NCI-H446 treated with DMSO at 0.1 percent for 48 hours (cell line): ENCODE data around the gene MRPL53.
"Not testable (repeated sequence)": the region's sequence is repeated elsewhere in the genome, so short reads cannot be mapped to it uniquely, and the experiment has no call there.

ENCODE experiments used
- DNase-seq: peaks from one replicate; lab custom pipeline; 2025; lab: John Stamatoyannopoulos, UW

MRPL53 gene

GRCh38 chr2:74482801-74483674, 10.6 kb upstream of the MRPL53 start, which contains the start of the genes CCDC142 and TTC31:
Gene CCDC142, minus strand, starts transcription at chr2:74482998. Its CDS starts 161 bp downstream, at chr2:74482837.
Gene TTC31, plus strand, starts transcription at chr2:74483081. Its CDS starts 15 bp downstream, at chr2:74483096.
- peak; percentile 80 for DNase-seq

DNA sequence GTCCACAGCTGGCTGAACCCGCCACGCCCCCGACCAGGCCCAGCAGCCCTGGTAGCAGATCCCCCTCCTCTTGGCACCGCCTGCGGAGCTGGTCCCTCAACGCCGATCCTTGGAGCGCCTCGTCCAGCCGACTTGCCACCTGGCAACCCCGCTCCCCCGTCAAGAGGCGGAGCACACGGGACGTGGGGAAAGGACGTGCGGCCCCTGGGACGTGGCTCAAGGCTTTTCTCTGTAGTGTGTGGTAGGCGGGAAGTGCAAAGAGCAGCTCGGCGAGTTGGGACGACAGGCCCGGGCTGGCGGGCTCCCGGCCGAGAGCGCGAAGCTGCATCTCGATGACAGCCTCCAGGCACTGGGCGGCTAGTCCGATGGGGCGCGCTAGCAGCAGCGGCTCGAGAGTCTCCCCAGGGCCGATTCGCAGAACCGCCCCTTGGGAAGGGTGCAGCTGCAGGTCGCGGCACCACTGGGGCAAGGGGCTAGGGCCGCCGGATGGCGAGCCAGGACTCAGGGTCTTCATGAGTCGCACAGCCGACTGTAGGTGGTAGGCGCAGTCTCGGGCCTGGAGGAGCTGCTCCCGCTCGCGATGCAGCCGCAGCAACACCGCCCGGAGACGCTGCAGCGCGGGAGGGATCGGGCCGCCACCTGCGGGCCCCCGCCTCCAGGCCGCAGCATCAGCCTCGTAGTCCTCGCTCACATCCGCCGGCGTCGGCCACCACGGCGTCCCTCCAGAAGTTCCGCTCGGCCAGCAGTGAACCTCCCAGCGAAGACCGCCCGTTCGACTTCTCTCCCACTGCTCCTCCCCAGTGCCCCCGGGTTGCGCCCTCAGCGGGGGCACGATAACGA, 9.7 kb upstream of the MRPL53 start:
- no peak for DNase-seq

GRCh38 chr2:74481431-74481830, 9.0 kb upstream of the MRPL53 start:
- DNase-seq: no peak

GRCh38 chr2:74474899-74475298, 2.4 kb upstream of the MRPL53 start:
- DNase-seq: no peak

DNA sequence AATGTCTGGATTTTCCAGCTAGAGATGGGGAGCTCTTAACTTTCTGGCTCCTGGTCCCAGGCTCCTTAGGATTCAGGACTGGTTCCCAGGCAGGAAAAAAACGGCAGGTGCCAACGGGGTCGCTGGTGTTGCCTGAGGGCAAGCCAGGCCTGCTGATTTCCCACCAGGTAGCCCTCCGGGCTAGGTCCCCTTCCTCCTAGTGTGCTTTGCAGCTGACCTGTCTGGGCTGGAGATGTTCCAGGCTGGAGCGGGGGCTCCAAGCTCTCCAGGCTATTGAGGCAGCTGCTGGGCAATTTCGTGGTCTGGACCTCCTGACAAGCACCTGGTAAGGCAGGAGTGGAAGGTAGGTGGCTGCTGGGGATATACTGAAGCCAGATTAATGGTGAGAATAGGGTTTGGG, 2.0 kb upstream of the MRPL53 start:
- DNase-seq: no peak

- DNase-seq: no peak
Observed at GRCh38 chr2:74472945-74473258, 422 bp upstream of the MRPL53 start.

GRCh38 chr2:74471332-74472065, 981 bp downstream of the MRPL53 start:
- no peak for DNase-seq

- DNase-seq: not testable (repeated sequence)
Observed at GRCh38 chr2:74470742-74471141, 1.7 kb downstream of the MRPL53 start.

- no peak for DNase-seq
Observed at GRCh38 chr2:74464406-74464805, 8.1 kb downstream of the MRPL53 start.

GRCh38 chr2:74462786-74463105, 9.7 kb downstream of the MRPL53 start:
- DNase-seq: no peak

DNA sequence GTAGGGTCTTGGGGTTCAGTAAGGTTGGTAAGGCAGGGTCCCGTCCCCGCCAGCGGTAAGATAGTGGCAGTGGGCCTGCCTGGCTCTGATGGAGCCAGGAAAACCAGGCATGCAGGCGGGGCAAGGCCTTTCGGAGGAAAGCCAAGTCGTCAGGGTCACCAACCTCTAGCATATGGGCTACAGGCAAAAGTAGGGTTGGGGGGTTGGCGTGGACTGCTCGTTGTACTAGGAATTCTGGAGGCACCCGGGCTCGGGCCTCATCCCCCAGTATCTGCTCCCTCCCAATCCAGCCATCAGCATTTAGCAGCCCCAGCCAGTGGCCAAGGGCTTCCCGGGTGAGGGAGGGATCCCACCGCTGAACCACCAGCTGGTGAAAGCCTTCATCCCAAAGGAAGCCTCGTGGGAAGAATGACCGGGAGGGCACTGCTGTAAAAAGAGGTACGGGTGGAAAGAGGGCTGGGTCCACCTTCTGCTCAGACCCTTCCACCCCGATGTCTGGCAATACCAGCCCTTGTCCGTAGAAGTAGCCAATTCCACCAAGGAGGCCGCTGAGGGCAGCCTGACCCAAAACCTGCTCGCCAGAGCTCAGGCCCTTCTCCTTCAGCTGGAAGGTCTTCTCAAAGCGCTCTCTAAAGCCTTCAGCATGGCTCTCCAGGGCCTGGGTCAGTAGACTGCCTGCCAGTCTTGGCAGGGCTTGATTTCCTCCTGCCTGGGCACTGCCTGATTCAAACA, 10.3 kb downstream of the MRPL53 start:
- DNase-seq: no peak

DNA sequence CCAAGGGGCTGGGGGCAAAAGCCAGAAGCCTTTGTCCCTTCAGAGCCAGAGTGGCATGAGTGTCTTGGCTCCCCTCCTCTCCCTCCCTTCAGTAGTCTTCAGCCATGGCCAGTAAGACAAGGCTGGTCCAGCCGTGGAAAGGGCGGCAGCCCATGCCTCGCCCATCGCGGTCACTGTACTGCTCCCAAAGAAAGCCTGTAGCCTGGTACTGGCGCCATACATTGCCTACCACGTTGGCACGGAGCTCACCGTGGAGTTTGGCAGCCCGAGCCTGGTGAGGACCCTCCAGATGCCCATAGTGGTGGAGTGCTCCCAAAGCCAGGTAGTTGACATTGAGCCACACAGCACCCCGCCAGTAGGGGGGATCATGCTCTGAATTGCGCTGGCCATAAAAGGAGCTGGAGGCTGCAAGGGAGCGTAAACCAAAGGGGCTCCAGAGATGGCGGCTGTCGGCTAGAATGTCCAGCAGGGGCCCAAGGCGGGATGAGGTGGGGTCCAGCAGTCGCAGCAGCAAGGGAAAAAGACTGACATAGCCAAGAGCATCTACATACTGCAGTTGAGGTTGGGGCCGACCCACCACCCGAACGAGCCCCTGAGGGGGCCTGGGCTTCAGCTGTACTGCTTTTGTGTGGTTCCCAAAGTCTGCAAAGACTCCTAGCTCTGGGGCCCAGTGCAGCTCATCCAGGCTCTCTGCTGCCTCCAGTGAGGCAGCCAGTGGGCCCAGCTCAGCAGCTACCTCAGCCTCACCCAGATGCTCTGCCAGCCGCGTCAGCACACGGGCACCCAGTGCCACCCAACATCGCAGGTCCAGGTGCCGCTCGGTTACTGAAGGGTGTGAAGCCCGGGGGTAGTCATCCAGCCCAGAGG, 11.1 kb downstream of the MRPL53 start:
- no peak for DNase-seq

- not testable (repeated sequence) for DNase-seq
Observed at GRCh38 chr2:74460187-74460586, 12.3 kb downstream of the MRPL53 start.

GRCh38 chr2:74459503-74460118, 12.9 kb downstream of the MRPL53 start:
- DNase-seq: not testable (repeated sequence)

DNA sequence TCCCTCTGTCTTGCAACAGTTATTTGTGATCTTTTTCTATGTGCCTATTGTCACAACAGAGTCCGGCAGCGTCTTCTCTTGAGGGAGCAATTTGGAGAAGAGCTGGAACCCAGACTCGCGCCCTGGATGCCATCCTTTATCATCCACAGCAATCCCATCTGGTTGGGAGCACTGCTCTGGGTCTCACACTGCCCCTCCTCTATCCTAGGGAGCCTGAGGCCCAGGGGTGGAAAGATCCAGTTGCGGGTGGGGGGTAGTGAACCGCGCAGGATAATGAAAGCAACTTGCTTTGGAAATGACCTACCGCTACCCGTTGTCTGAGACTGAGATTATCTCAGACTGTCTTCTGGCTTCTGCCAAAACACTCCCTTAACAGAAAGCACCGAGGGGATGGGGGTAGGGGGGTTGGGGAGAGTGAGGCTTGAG, 13.5 kb downstream of the MRPL53 start:
- DNase-seq: no peak

- peak; percentile 100 for DNase-seq
Observed at GRCh38 chr2:74458132-74458937, 14.1 kb downstream of the MRPL53 start, which contains the start of gene WBP1. Gene WBP1, plus strand, starts transcription at chr2:74458438. Its CDS starts 165 bp downstream, at chr2:74458603.

GRCh38 chr2:74457549-74458131, 14.8 kb downstream of the MRPL53 start:
- DNase-seq: no peak

- no peak for DNase-seq
Observed at GRCh38 chr2:74457129-74457548, 15.3 kb downstream of the MRPL53 start.
